GM12878 (cell line): ENCODE results near the gene SNX15.

Source experiments
- ATF7 ChIP-seq: fragments of 450-650 bp; IDR thresholded peaks from 2 replicates; pipeline ENCODE4 v1.6.1; 2016; ENCODE audit warnings: low read depth, mild to moderate bottlenecking
- CBFB ChIP-seq: IDR thresholded peaks from 2 replicates; pipeline ENCODE4 v1.6.1; 2016; ENCODE audit warnings: antibody characterized with exemption, low read depth
- PML ChIP-seq: IDR thresholded peaks from 2 replicates; pipeline ENCODE4 v1.6.1; 2012; ENCODE audit warnings: low read length, inconsistent platforms
- POLR2A ChIP-seq: IDR thresholded peaks from 2 replicates; pipeline ENCODE4 v1.6.1; 2011; ENCODE audit warnings: low read depth, mild to moderate bottlenecking, low read length
- RFX5 ChIP-seq: IDR thresholded peaks from 2 replicates; pipeline ENCODE4 v1.6.1; 2011; ENCODE audit warnings: low read depth, low read length, improper control_type of control experiment
- ZBED1 ChIP-seq: IDR thresholded peaks from 2 replicates; pipeline ENCODE4 v1.6.1; 2016; ENCODE audit warnings: borderline replicate concordance
- ZNF687 ChIP-seq: fragments of 450-650 bp; IDR thresholded peaks from 2 replicates; pipeline ENCODE4 v1.6.1; 2017; ENCODE audit warnings: mild to moderate bottlenecking, moderate library complexity
- TF ChIP-seq, protein P1 (sequence below), 3 experiments: IDR thresholded peaks in 2 of 3; conservative IDR thresholded peaks in 1 of 3; 2 replicates each; pipeline ENCODE4 v1.5.1; 2011; ENCODE audit warnings: low read depth in 3 of 3, low read length in 3 of 3, mild to moderate bottlenecking in 3 of 3, control low read depth in 2 of 3, moderate library complexity in 2 of 3, inconsistent platforms in 1 of 3, mixed read lengths in 1 of 3; ENCODE audit not compliant: control insufficient read depth in 2 of 3, insufficient read depth in 1 of 3; ENCODE audit errors: extremely low read depth in 1 of 3
- TF ChIP-seq, protein P2 (sequence below): IDR thresholded peaks from 2 replicates; pipeline ENCODE4 v1.6.1; 2012; ENCODE audit warnings: low read depth, low read length, improper control_type of control experiment
- TF ChIP-seq, protein P3 (sequence below): fragments of 450-650 bp; formaldehyde crosslinking; IDR thresholded peaks from 2 replicates; pipeline ENCODE4 v1.4.0; 2020; ENCODE audit warnings: mild to moderate bottlenecking, moderate library complexity
- TF ChIP-seq, protein P4 (sequence below): IDR thresholded peaks from 2 replicates; pipeline ENCODE4 v1.6.1; 2011; ENCODE audit warnings: low read depth, mild to moderate bottlenecking, low read length, moderate library complexity, borderline replicate concordance; ENCODE audit errors: extremely low read depth

GRCh38 chr11:64999478-64999877, 27.8 kb upstream of the SNX15 start:
- no peak for TF ChIP-seq RFX5
- no peak for TF ChIP-seq ZBED1
- TF ChIP-seq, protein P1, sequence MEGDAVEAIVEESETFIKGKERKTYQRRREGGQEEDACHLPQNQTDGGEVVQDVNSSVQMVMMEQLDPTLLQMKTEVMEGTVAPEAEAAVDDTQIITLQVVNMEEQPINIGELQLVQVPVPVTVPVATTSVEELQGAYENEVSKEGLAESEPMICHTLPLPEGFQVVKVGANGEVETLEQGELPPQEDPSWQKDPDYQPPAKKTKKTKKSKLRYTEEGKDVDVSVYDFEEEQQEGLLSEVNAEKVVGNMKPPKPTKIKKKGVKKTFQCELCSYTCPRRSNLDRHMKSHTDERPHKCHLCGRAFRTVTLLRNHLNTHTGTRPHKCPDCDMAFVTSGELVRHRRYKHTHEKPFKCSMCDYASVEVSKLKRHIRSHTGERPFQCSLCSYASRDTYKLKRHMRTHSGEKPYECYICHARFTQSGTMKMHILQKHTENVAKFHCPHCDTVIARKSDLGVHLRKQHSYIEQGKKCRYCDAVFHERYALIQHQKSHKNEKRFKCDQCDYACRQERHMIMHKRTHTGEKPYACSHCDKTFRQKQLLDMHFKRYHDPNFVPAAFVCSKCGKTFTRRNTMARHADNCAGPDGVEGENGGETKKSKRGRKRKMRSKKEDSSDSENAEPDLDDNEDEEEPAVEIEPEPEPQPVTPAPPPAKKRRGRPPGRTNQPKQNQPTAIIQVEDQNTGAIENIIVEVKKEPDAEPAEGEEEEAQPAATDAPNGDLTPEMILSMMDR (IDR thresholded peaks at IDR 0.05 in 2 of 3, conservative IDR thresholded peaks at IDR 0.05 in 1 of 3; ENCODE audit: control insufficient read depth in 2 of 3, extremely low read depth in 1 of 3, insufficient read depth in 1 of 3, low read depth in 3 of 3, low read length in 3 of 3): no peak
- TF ChIP-seq PML: no peak
- TF ChIP-seq POLR2A: no peak
- no peak for TF ChIP-seq ATF7
- TF ChIP-seq, protein P2, sequence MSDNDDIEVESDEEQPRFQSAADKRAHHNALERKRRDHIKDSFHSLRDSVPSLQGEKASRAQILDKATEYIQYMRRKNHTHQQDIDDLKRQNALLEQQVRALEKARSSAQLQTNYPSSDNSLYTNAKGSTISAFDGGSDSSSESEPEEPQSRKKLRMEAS: no peak
- TF ChIP-seq, protein P3, sequence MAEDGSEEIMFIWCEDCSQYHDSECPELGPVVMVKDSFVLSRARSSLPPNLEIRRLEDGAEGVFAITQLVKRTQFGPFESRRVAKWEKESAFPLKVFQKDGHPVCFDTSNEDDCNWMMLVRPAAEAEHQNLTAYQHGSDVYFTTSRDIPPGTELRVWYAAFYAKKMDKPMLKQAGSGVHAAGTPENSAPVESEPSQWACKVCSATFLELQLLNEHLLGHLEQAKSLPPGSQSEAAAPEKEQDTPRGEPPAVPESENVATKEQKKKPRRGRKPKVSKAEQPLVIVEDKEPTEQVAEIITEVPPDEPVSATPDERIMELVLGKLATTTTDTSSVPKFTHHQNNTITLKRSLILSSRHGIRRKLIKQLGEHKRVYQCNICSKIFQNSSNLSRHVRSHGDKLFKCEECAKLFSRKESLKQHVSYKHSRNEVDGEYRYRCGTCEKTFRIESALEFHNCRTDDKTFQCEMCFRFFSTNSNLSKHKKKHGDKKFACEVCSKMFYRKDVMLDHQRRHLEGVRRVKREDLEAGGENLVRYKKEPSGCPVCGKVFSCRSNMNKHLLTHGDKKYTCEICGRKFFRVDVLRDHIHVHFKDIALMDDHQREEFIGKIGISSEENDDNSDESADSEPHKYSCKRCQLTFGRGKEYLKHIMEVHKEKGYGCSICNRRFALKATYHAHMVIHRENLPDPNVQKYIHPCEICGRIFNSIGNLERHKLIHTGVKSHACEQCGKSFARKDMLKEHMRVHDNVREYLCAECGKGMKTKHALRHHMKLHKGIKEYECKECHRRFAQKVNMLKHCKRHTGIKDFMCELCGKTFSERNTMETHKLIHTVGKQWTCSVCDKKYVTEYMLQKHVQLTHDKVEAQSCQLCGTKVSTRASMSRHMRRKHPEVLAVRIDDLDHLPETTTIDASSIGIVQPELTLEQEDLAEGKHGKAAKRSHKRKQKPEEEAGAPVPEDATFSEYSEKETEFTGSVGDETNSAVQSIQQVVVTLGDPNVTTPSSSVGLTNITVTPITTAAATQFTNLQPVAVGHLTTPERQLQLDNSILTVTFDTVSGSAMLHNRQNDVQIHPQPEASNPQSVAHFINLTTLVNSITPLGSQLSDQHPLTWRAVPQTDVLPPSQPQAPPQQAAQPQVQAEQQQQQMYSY (CRISPR knock-in tag): no peak
- TF ChIP-seq ZNF687: no peak
- TF ChIP-seq CBFB: no peak
- TF ChIP-seq, protein P4, sequence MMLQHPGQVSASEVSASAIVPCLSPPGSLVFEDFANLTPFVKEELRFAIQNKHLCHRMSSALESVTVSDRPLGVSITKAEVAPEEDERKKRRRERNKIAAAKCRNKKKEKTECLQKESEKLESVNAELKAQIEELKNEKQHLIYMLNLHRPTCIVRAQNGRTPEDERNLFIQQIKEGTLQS: no peak
